ENCODE measurements around the gene ZSCAN2. TPM values are rescaled to one million over a fixed set of nuclear protein-coding genes. Genes with fewer than 3 reads are reported as not detected.

Gene ZSCAN2
- total RNA-seq, 1 donor from 2014 or later: 18.7 TPM

DNA sequence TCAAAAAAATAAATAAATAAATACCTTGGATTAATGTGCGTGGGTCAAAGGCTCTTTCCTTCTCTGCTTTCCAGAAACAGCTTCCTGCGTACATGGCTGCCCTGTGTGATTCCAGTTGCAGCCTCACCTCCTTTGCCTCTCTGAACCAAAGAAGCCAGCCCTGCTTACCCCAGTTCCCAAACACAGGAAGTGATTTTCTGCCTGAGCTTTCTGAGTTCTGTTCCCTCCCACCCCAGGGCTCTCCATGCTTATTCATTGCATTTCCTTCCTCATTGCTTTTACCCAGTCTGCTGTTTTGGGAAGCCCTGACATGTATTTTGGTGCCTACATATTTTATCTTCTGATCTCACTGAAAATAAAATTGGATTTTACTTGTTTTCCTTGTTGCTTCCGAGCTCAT is 15.4 kb downstream of the ZSCAN2 start:
- DNase-seq (no peak), ATAC-seq (ENCODE audit: low read depth) (no peak)
- intact Hi-C loops (cut with micrococcal nuclease): no loop called here
- CTCF ChIA-PET: no interaction called here
- peaks cover 4% of the 10 kb centered on the region for H3K4me1 Mint-ChIP-seq
- POLR2A ChIA-PET: interaction anchor here (0.6 kb wide), 1 partner anchor 36 kb away, joined by 4 read pairs; no protein-coding TSS in a partner anchor
- TF ChIP-seq, protein P1, sequence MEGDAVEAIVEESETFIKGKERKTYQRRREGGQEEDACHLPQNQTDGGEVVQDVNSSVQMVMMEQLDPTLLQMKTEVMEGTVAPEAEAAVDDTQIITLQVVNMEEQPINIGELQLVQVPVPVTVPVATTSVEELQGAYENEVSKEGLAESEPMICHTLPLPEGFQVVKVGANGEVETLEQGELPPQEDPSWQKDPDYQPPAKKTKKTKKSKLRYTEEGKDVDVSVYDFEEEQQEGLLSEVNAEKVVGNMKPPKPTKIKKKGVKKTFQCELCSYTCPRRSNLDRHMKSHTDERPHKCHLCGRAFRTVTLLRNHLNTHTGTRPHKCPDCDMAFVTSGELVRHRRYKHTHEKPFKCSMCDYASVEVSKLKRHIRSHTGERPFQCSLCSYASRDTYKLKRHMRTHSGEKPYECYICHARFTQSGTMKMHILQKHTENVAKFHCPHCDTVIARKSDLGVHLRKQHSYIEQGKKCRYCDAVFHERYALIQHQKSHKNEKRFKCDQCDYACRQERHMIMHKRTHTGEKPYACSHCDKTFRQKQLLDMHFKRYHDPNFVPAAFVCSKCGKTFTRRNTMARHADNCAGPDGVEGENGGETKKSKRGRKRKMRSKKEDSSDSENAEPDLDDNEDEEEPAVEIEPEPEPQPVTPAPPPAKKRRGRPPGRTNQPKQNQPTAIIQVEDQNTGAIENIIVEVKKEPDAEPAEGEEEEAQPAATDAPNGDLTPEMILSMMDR (IDR thresholded peaks at IDR 0.05): no peak
- no peak overlapping the region for H3K4me3 Mint-ChIP-seq
- no peak overlapping the region for H3K27ac Mint-ChIP-seq
- no peaks in the 10 kb centered on the region for H3K27me3 Mint-ChIP-seq
- peaks cover 14% of the 10 kb centered on the region for H3K9me3 Mint-ChIP-seq
- peaks cover 42% of the 10 kb centered on the region for H3K36me3 Mint-ChIP-seq (ENCODE audit: low read depth)

DNA sequence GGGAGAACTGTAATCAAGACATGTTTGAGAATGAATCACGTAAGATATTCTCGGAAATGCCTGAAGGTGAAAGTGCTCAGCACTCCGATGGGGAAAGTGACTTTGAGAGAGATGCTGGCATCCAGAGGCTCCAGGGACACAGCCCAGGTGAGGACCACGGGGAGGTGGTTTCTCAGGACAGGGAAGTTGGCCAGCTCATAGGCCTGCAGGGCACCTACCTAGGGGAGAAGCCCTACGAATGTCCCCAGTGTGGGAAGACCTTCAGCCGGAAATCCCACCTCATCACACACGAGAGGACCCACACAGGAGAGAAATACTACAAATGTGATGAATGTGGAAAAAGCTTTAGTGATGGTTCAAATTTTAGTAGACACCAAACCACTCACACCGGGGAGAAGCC is 19.8 kb downstream of the ZSCAN2 start:
- ChIA-PET CTCF (no interaction called here), POLR2A (interaction anchor here (1.1 to 1.2 kb wide), 2 partner anchors 10 to 15 kb away, joined by 3 to 4 read pairs; no protein-coding TSS in a partner anchor)
- no peaks in the 10 kb centered on the region for H3K27me3 Mint-ChIP-seq
- no peak for ATAC-seq (ENCODE audit: low read depth)
- intact Hi-C loops (cut with micrococcal nuclease): no loop called here
- TF ChIP-seq, protein P1 (IDR thresholded peaks at IDR 0.05): no peak
- H3K27ac Mint-ChIP-seq: no peak overlapping the region
- peaks cover 14% of the 10 kb centered on the region for H3K9me3 Mint-ChIP-seq
- H3K4me3 Mint-ChIP-seq: no peak overlapping the region
- DNase-seq: no peak
- peaks cover 58% of the 10 kb centered on the region for H3K36me3 Mint-ChIP-seq (ENCODE audit: low read depth)
- H3K4me1 Mint-ChIP-seq: peaks cover 4% of the 10 kb centered on the region

DNA sequence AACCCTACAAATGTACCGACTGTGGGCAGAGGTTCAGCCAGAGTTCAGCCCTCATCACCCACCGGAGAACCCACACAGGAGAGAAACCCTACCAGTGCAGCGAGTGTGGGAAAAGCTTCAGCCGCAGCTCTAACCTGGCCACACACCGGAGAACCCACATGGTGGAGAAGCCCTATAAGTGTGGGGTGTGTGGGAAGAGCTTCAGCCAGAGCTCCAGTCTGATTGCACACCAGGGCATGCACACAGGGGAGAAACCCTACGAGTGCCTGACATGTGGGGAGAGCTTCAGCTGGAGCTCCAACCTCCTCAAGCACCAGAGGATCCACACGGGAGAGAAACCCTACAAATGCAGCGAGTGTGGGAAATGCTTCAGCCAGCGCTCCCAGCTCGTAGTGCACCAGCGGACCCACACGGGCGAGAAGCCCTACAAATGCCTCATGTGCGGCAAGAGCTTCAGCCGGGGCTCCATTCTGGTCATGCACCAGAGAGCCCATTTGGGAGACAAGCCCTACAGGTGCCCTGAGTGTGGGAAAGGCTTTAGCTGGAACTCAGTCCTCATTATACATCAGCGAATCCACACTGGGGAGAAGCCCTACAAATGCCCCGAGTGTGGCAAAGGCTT is 20.7 kb downstream of the ZSCAN2 start:
- Mint-ChIP-seq H3K27ac (no peak overlapping the region), H3K4me3 (no peak overlapping the region), H3K36me3 (ENCODE audit: low read depth) (peaks cover 57% of the 10 kb centered on the region), H3K4me1 (peaks cover under 1% of the 10 kb centered on the region), H3K9me3 (peaks cover 14% of the 10 kb centered on the region), H3K27me3 (no peaks in the 10 kb centered on the region)
- ChIA-PET CTCF (no interaction called here), POLR2A (interaction anchor here (1.1 to 1.2 kb wide), 2 partner anchors 9 to 16 kb away, joined by 3 to 4 read pairs; no protein-coding TSS in a partner anchor)
- ATAC-seq (ENCODE audit: low read depth): no peak
- intact Hi-C loops (cut with micrococcal nuclease): no loop called here
- DNase-seq: no peak
- TF ChIP-seq, protein P1 (IDR thresholded peaks at IDR 0.05): no peak

DNA sequence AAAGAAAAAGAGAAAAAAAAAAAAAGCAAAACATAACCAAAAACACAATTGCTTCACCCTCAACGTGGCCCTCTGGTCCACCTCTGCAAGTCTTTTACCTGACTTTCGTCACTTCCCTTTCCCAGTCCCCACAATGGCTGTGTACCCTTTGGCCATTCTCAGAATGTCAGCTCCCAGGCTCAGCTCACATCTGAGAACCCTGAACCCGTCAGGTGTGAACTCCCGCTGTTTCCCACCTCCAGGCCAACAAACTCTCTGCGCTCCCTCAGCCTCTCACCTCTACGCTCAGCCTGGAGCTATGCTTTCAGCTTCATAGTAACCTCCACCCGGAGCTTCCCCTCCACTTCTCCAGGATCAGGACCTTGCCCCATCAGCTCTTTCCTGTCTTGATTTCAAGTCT is 23.6 kb downstream of the ZSCAN2 start:
- Mint-ChIP-seq H3K9me3 (peaks cover 14% of the 10 kb centered on the region), H3K27me3 (no peaks in the 10 kb centered on the region), H3K4me3 (no peak overlapping the region), H3K36me3 (ENCODE audit: low read depth) (peaks cover 52% of the 10 kb centered on the region), H3K27ac (no peak overlapping the region), H3K4me1 (no peaks in the 10 kb centered on the region)
- CTCF ChIA-PET: no interaction called here
- POLR2A ChIA-PET: no interaction called here
- intact Hi-C loops (cut with micrococcal nuclease): no loop called here
- DNase-seq (no peak), ATAC-seq (ENCODE audit: low read depth) (no peak)
- TF ChIP-seq, protein P1 (IDR thresholded peaks at IDR 0.05): no peak

DNA sequence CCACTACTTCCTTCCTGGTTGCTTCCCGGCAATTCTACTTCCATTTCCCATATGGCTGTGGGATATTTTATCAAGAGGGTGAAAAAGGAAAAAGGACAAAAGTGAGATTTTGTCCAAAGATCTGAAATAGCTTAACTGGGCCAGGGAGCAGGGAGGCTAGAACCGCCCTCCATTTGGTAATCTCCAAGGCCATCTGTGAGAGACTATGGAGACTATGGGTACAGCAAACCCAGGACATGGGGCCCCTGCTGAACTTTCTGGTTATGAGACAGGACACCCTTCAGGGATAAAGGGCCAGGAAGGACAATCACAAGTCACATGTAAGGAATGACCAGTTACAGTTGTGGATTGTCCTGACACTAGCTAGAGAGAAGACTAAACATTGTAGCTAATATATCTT is 24.3 kb downstream of the ZSCAN2 start:
- no peak overlapping the region for H3K27ac Mint-ChIP-seq
- DNase-seq (no peak), ATAC-seq (ENCODE audit: low read depth) (no peak)
- H3K4me1 Mint-ChIP-seq: peaks cover 3% of the 10 kb centered on the region
- H3K9me3 Mint-ChIP-seq: peaks cover 10% of the 10 kb centered on the region
- peaks cover 46% of the 10 kb centered on the region for H3K36me3 Mint-ChIP-seq (ENCODE audit: low read depth)
- POLR2A ChIA-PET: no interaction called here
- TF ChIP-seq, protein P1 (IDR thresholded peaks at IDR 0.05): no peak
- intact Hi-C loops (cut with micrococcal nuclease): no loop called here
- no peak overlapping the region for H3K4me3 Mint-ChIP-seq
- no peaks in the 10 kb centered on the region for H3K27me3 Mint-ChIP-seq
- CTCF ChIA-PET: interaction anchor here (1.1 kb wide), 1 partner anchor 28 kb away, joined by 3 read pairs; no protein-coding TSS in a partner anchor
